ENCODE results near the gene HCN3.

DNA sequence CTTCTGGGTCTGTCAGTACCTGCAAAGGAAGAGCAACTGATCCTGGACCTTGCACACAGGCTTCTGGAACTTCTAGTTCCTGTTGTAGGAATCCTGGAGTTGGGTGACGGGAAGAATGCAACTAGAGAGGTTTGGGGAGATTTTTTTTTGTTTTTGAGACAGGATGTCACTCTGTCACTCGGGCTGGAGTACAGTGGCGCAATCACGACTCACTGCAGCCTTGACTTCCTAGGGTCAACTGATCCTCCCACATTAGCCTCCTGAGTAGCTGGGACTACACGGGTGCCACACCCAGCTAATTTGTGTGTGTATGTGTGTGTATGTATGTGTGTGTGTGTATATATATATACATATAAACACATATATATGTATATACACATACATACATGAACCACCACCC, 40.8 kb upstream of the HCN3 start:
- TF ChIP-seq CTCF (IDR thresholded peaks at IDR 0.05): no peak
- no peak for TF ChIP-seq EZH2 (IDR thresholded peaks at IDR 0.05; ENCODE audit: borderline replicate concordance, insufficient read depth, low read depth, low read length, poor library complexity, severe bottlenecking)
